Measurements from ENCODE around the gene TRIM51. TPM values are rescaled to one million over a fixed set of nuclear protein-coding genes. Genes with fewer than 3 reads are reported as not detected.
"Not testable (repeated sequence)": the region's sequence is repeated elsewhere in the genome, so short reads cannot be mapped to it uniquely, and the experiment has no call there.

TRIM51 gene
- not detected in 2 replicates for total RNA-seq

GRCh38 chr11:55882997-55883396, at the start of gene TRIM51:
Gene TRIM51 (plus strand): TSS chr11:55883297. CDS start chr11:55885429, 2,132 bp downstream.
- DNase-seq (ENCODE audit: low spot score); H3K4me1 Mint-ChIP-seq (ENCODE audit: low read depth); H3K27ac Mint-ChIP-seq; H3K36me3 Mint-ChIP-seq (ENCODE audit: low read depth); intact Hi-C loops (cut with micrococcal nuclease); H3K27me3 Mint-ChIP-seq (ENCODE audit: low read depth); H3K4me3 Mint-ChIP-seq (ENCODE audit: low read depth): not testable (repeated sequence)
- peaks cover 35% of the 10 kb centered on the region for H3K9me3 Mint-ChIP-seq

- DNase-seq (ENCODE audit: low spot score): no peak
- H3K9me3 Mint-ChIP-seq: peaks cover 45% of the 10 kb centered on the region
- H3K27ac Mint-ChIP-seq: no peak within 1 kb of the TSS
- intact Hi-C loops (cut with micrococcal nuclease): no loop called here
- no peaks in the 10 kb centered on the region for H3K36me3 Mint-ChIP-seq (ENCODE audit: low read depth)
- H3K27me3 Mint-ChIP-seq (ENCODE audit: low read depth): no peaks in the 10 kb centered on the region
- no peak within 1 kb of the TSS for H3K4me3 Mint-ChIP-seq (ENCODE audit: low read depth)
- no peaks in the 10 kb centered on the region for H3K4me1 Mint-ChIP-seq (ENCODE audit: low read depth)
These were observed 44.6 kb upstream of the TRIM51 start, which contains the start of gene OR5D16 for GRCh38 chr11:55838452-55838851. Gene OR5D16 (plus strand): TSS chr11:55838752. CDS start chr11:55838752, 0 bp downstream.

GRCh38 chr11:55847453-55847852, 35.6 kb upstream of the TRIM51 start:
- DNase-seq (ENCODE audit: low spot score): no peak
- no peak overlapping the region for H3K27ac Mint-ChIP-seq
- intact Hi-C loops (cut with micrococcal nuclease): no loop called here
- H3K9me3 Mint-ChIP-seq: peaks cover 46% of the 10 kb centered on the region
- H3K27me3 Mint-ChIP-seq (ENCODE audit: low read depth): no peaks in the 10 kb centered on the region
- no peak overlapping the region for H3K4me3 Mint-ChIP-seq (ENCODE audit: low read depth)
- no peaks in the 10 kb centered on the region for H3K36me3 Mint-ChIP-seq (ENCODE audit: low read depth)
- no peaks in the 10 kb centered on the region for H3K4me1 Mint-ChIP-seq (ENCODE audit: low read depth)

- H3K4me3 Mint-ChIP-seq (ENCODE audit: low read depth): no peak overlapping the region
- intact Hi-C loops (cut with micrococcal nuclease): no loop called here
- H3K27me3 Mint-ChIP-seq (ENCODE audit: low read depth): no peaks in the 10 kb centered on the region
- no peaks in the 10 kb centered on the region for H3K4me1 Mint-ChIP-seq (ENCODE audit: low read depth)
- H3K36me3 Mint-ChIP-seq (ENCODE audit: low read depth): no peaks in the 10 kb centered on the region
- no peak for DNase-seq (ENCODE audit: low spot score)
- H3K27ac Mint-ChIP-seq: no peak overlapping the region
- H3K9me3 Mint-ChIP-seq: peaks cover 56% of the 10 kb centered on the region
These were observed 34.1 kb upstream of the TRIM51 start for GRCh38 chr11:55849037-55849436.

GRCh38 chr11:55852141-55852540, 31.0 kb upstream of the TRIM51 start:
- no peak overlapping the region for H3K27ac Mint-ChIP-seq
- H3K4me3 Mint-ChIP-seq (ENCODE audit: low read depth): no peak overlapping the region

GRCh38 chr11:55854704-55855103, 28.4 kb upstream of the TRIM51 start:
- intact Hi-C loops (cut with micrococcal nuclease): no loop called here
- Mint-ChIP-seq H3K4me1 (ENCODE audit: low read depth) (no peaks in the 10 kb centered on the region), H3K36me3 (ENCODE audit: low read depth) (no peaks in the 10 kb centered on the region), H3K27ac (no peak overlapping the region), H3K27me3 (ENCODE audit: low read depth) (no peaks in the 10 kb centered on the region), H3K9me3 (peaks cover 40% of the 10 kb centered on the region), H3K4me3 (ENCODE audit: low read depth) (no peak overlapping the region)
- no peak for DNase-seq (ENCODE audit: low spot score)

More at GRCh38 chr11:55852141-55852540, 31.0 kb upstream of the TRIM51 start:
- Mint-ChIP-seq H3K27me3 (ENCODE audit: low read depth) (no peaks in the 10 kb centered on the region), H3K4me1 (ENCODE audit: low read depth) (no peaks in the 10 kb centered on the region), H3K9me3 (peaks cover 34% of the 10 kb centered on the region), H3K36me3 (ENCODE audit: low read depth) (no peaks in the 10 kb centered on the region)
- DNase-seq (ENCODE audit: low spot score): no peak
- intact Hi-C loops (cut with micrococcal nuclease): no loop called here

GRCh38 chr11:55867354-55867753, 15.7 kb upstream of the TRIM51 start:
- H3K36me3 Mint-ChIP-seq (ENCODE audit: low read depth); intact Hi-C loops (cut with micrococcal nuclease): not testable (repeated sequence)
- peaks cover 41% of the 10 kb centered on the region for H3K9me3 Mint-ChIP-seq

GRCh38 chr11:55872731-55873130, 10.4 kb upstream of the TRIM51 start:
- H3K36me3 Mint-ChIP-seq (ENCODE audit: low read depth); intact Hi-C loops (cut with micrococcal nuclease); H3K27ac Mint-ChIP-seq: not testable (repeated sequence)

More at GRCh38 chr11:55867354-55867753, 15.7 kb upstream of the TRIM51 start:
- not testable (repeated sequence) for DNase-seq (ENCODE audit: low spot score); H3K4me1 Mint-ChIP-seq (ENCODE audit: low read depth); H3K27ac Mint-ChIP-seq; H3K4me3 Mint-ChIP-seq (ENCODE audit: low read depth); H3K27me3 Mint-ChIP-seq (ENCODE audit: low read depth)

GRCh38 chr11:55873146-55873545, 10.0 kb upstream of the TRIM51 start:
- H3K4me3 Mint-ChIP-seq (ENCODE audit: low read depth); H3K27me3 Mint-ChIP-seq (ENCODE audit: low read depth); intact Hi-C loops (cut with micrococcal nuclease); DNase-seq (ENCODE audit: low spot score); H3K27ac Mint-ChIP-seq; H3K36me3 Mint-ChIP-seq (ENCODE audit: low read depth); H3K4me1 Mint-ChIP-seq (ENCODE audit: low read depth): not testable (repeated sequence)
- H3K9me3 Mint-ChIP-seq: peaks cover 34% of the 10 kb centered on the region

More at GRCh38 chr11:55872731-55873130, 10.4 kb upstream of the TRIM51 start:
- not testable (repeated sequence) for H3K27me3 Mint-ChIP-seq (ENCODE audit: low read depth); DNase-seq (ENCODE audit: low spot score); H3K4me3 Mint-ChIP-seq (ENCODE audit: low read depth); H3K4me1 Mint-ChIP-seq (ENCODE audit: low read depth)
- peaks cover 30% of the 10 kb centered on the region for H3K9me3 Mint-ChIP-seq

- intact Hi-C loops (cut with micrococcal nuclease); H3K4me3 Mint-ChIP-seq (ENCODE audit: low read depth); H3K36me3 Mint-ChIP-seq (ENCODE audit: low read depth); H3K27ac Mint-ChIP-seq; H3K27me3 Mint-ChIP-seq (ENCODE audit: low read depth); H3K4me1 Mint-ChIP-seq (ENCODE audit: low read depth); DNase-seq (ENCODE audit: low spot score): not testable (repeated sequence)
- H3K9me3 Mint-ChIP-seq: peaks cover 32% of the 10 kb centered on the region
These were observed 1.9 kb downstream of the TRIM51 start for GRCh38 chr11:55884995-55885394.

GRCh38 chr11:55885481-55885880, 2.4 kb downstream of the TRIM51 start:
- not testable (repeated sequence) for H3K27me3 Mint-ChIP-seq (ENCODE audit: low read depth)
- H3K9me3 Mint-ChIP-seq: peaks cover 32% of the 10 kb centered on the region

GRCh38 chr11:55895216-55895615, 12.1 kb downstream of the TRIM51 start:
- Mint-ChIP-seq H3K36me3 (ENCODE audit: low read depth) (no peaks in the 10 kb centered on the region), H3K27me3 (ENCODE audit: low read depth) (no peaks in the 10 kb centered on the region), H3K9me3 (peaks cover 34% of the 10 kb centered on the region), H3K27ac (no peak overlapping the region), H3K4me1 (ENCODE audit: low read depth) (no peaks in the 10 kb centered on the region), H3K4me3 (ENCODE audit: low read depth) (no peak overlapping the region)
- intact Hi-C loops (cut with micrococcal nuclease): no loop called here
- no peak for DNase-seq (ENCODE audit: low spot score)

More at GRCh38 chr11:55885481-55885880, 2.4 kb downstream of the TRIM51 start:
- H3K36me3 Mint-ChIP-seq (ENCODE audit: low read depth); H3K4me3 Mint-ChIP-seq (ENCODE audit: low read depth); intact Hi-C loops (cut with micrococcal nuclease); H3K27ac Mint-ChIP-seq; DNase-seq (ENCODE audit: low spot score); H3K4me1 Mint-ChIP-seq (ENCODE audit: low read depth): not testable (repeated sequence)

- no peaks in the 10 kb centered on the region for H3K27me3 Mint-ChIP-seq (ENCODE audit: low read depth)
- intact Hi-C loops (cut with micrococcal nuclease): no loop called here
- H3K4me3 Mint-ChIP-seq (ENCODE audit: low read depth): no peak overlapping the region
- no peak overlapping the region for H3K27ac Mint-ChIP-seq
- H3K36me3 Mint-ChIP-seq (ENCODE audit: low read depth): no peaks in the 10 kb centered on the region
- H3K9me3 Mint-ChIP-seq: peaks cover 45% of the 10 kb centered on the region
- no peaks in the 10 kb centered on the region for H3K4me1 Mint-ChIP-seq (ENCODE audit: low read depth)
- DNase-seq (ENCODE audit: low spot score): no peak
These were observed 19.2 kb downstream of the TRIM51 start for GRCh38 chr11:55902308-55902707.

GRCh38 chr11:55914482-55914881, 31.4 kb downstream of the TRIM51 start, which contains the start of gene OR5W2:
Gene OR5W2 (minus strand): TSS chr11:55914582. CDS start chr11:55914582, 0 bp downstream.
- H3K27ac Mint-ChIP-seq: no peak within 1 kb of the TSS
- intact Hi-C loops (cut with micrococcal nuclease): no loop called here
- no peaks in the 10 kb centered on the region for H3K36me3 Mint-ChIP-seq (ENCODE audit: low read depth)
- DNase-seq (ENCODE audit: low spot score): no peak
- no peaks in the 10 kb centered on the region for H3K4me1 Mint-ChIP-seq (ENCODE audit: low read depth)
- peaks cover 30% of the 10 kb centered on the region for H3K9me3 Mint-ChIP-seq
- no peak within 1 kb of the TSS for H3K4me3 Mint-ChIP-seq (ENCODE audit: low read depth)
- H3K27me3 Mint-ChIP-seq (ENCODE audit: low read depth): no peaks in the 10 kb centered on the region

Measured in activated T-helper 2 cell treated with anti-CD3 and anti-CD28 coated beads, Interferon-gamma antibody, Interleukin-2, Interleukin-4, amounts not matched to agents 10 μg/mL and 5 μg/mL and 100 μg/mL, durations not matched to agents 14 hours and 24 hours and 36 hours (primary cell).